GM23338 (cell line): ENCODE results near the gene RNF186. TPM values are rescaled to one million over a fixed set of nuclear protein-coding genes. Genes with fewer than 3 reads are reported as not detected.
"Not testable (repeated sequence)": the region's sequence is repeated elsewhere in the genome, so short reads cannot be mapped to it uniquely, and the experiment has no call there.

Source experiments
- ATAC-seq: fragments of 200-7000 bp; cut with Tn5 transposase; 3 replicates; pipeline ENCODE4 v1.9.1; 2020
- DNase-seq: peaks from one replicate; pipeline ENCODE4 v3.0.0-alpha.2; 2015; ENCODE audit warnings: low spot score
- H2AFZ ChIP-seq: fragments of 200-600 bp; sonication (generic); 2 replicates; pipeline ENCODE4 v1.8.0; 2016; ENCODE audit warnings: antibody characterized with exemption, mild to moderate bottlenecking, moderate library complexity
- H3F3A ChIP-seq: fragments of 200-600 bp; sonication (generic); replicated peaks from 2 replicates; pipeline ENCODE4 v1.8.0; 2017; ENCODE audit warnings: antibody characterized with exemption, mixed run types, low read depth
- H3K27ac ChIP-seq: fragments of 200-600 bp; sonication (generic); 2 replicates; pipeline ENCODE4 v1.6.1; 2016; ENCODE audit warnings: low read depth
- H3K27me3 ChIP-seq: fragments of 200-600 bp; sonication (generic); 2 replicates; pipeline ENCODE4 v1.8.0; 2016; ENCODE audit warnings: mild to moderate bottlenecking, mixed run types, moderate library complexity; ENCODE audit not compliant: insufficient read depth
- H3K36me3 ChIP-seq: fragments of 200-600 bp; sonication (generic); 2 replicates; pipeline ENCODE4 v1.8.0; 2016; ENCODE audit warnings: mild to moderate bottlenecking; ENCODE audit not compliant: insufficient read depth
- H3K4me1 ChIP-seq: fragments of 200-600 bp; sonication (generic); 2 replicates; pipeline ENCODE4 v1.8.0; 2016; ENCODE audit warnings: mild to moderate bottlenecking, moderate library complexity; ENCODE audit not compliant: insufficient read depth
- H3K4me2 ChIP-seq: fragments of 200-600 bp; sonication (generic); 2 replicates; pipeline ENCODE4 v1.7.1; 2017; ENCODE audit warnings: mixed run types
- H3K4me3 ChIP-seq: fragments of 200-600 bp; sonication (generic); 2 replicates; pipeline ENCODE4 v1.6.1; 2016; ENCODE audit warnings: mixed run types
- H3K79me2 ChIP-seq: fragments of 200-600 bp; sonication (generic); replicated peaks from 2 replicates; pipeline ENCODE4 v1.8.0; 2017; ENCODE audit warnings: mild to moderate bottlenecking; ENCODE audit not compliant: insufficient read depth
- H3K9me2 ChIP-seq: fragments of 200-600 bp; sonication (generic); 2 replicates; pipeline ENCODE4 v1.8.0; 2017; ENCODE audit not compliant: insufficient read depth
- H4K20me1 ChIP-seq: fragments of 200-600 bp; sonication (generic); replicated peaks from 2 replicates; pipeline ENCODE4 v1.8.0; 2017; ENCODE audit warnings: mild to moderate bottlenecking; ENCODE audit not compliant: insufficient read depth
- H3K27ac Mint-ChIP-seq: 2 replicates; pipeline ENCODE4 v1.8.0; 2020; ENCODE audit warnings: inconsistent platforms, mild to moderate bottlenecking, moderate library complexity, mixed read lengths
- H3K27me3 Mint-ChIP-seq: 3 replicates; pipeline ENCODE4 v1.8.0; 2022; ENCODE audit warnings: low read depth, mild to moderate bottlenecking, moderate library complexity, mixed read lengths, inconsistent platforms; ENCODE audit not compliant: insufficient read depth, poor library complexity
- H3K36me3 Mint-ChIP-seq: 3 replicates; pipeline ENCODE4 v1.8.0; 2021; ENCODE audit warnings: low read depth, mild to moderate bottlenecking, inconsistent platforms, moderate library complexity, mixed read lengths
- H3K4me1 Mint-ChIP-seq: 3 replicates; pipeline ENCODE4 v1.8.0; 2020; ENCODE audit warnings: mild to moderate bottlenecking, inconsistent platforms, mixed read lengths
- H3K4me3 Mint-ChIP-seq: 3 replicates; pipeline ENCODE4 v1.8.0; 2021; ENCODE audit warnings: moderate library complexity, mild to moderate bottlenecking, inconsistent platforms, mixed read lengths
- H3K9me3 Mint-ChIP-seq: 3 replicates; pipeline ENCODE4 v1.8.0; 2020; ENCODE audit warnings: moderate library complexity, mild to moderate bottlenecking, inconsistent platforms, mixed read lengths
- CREB1 ChIP-seq: fragments of 250-450 bp; sonication (Bioruptor Pico); IDR thresholded peaks from 2 replicates; pipeline ENCODE4 v1.5.0; 2020; ENCODE audit warnings: low read depth, mild to moderate bottlenecking, moderate library complexity
- EZH2 ChIP-seq: fragments of 200-600 bp; sonication (generic); IDR thresholded peaks from one replicate; pipeline ENCODE4 v1.8.0; 2017; ENCODE audit warnings: antibody characterized with exemption, mild to moderate bottlenecking, low read depth; ENCODE audit not compliant: unreplicated experiment
- NANOG ChIP-seq: IDR thresholded peaks from 2 replicates; pipeline ENCODE4 v1.6.1; 2016; ENCODE audit warnings: antibody characterized with exemption, borderline replicate concordance
- ZNF114 ChIP-seq: fragments of 250-450 bp; sonication (Bioruptor Pico); IDR thresholded peaks from 2 replicates; pipeline ENCODE4 v1.5.0; 2020; ENCODE audit warnings: mild to moderate bottlenecking, moderate library complexity
- ZNF331 ChIP-seq: fragments of 250-450 bp; sonication (Bioruptor Pico); IDR thresholded peaks from 2 replicates; pipeline ENCODE4 v1.5.0; 2020; ENCODE audit warnings: low read depth, mild to moderate bottlenecking, moderate library complexity
- polyA plus RNA-seq: library from polyadenylated mRNA; unstranded; fragments of >200 nt; fragmentation: Nextera tagmentation; extraction: Ambion mirVana; gene quantifications from 2 replicates; pipeline ENCODE4 v1.2.1, GENCODE V29; 2016
- total RNA-seq: library from RNA; depleted of rRNA; stranded (reverse); fragments of >200 nt; shearing (Covaris generic); gene quantifications from 2 replicates; pipeline ENCODE4 v1.2.3, GENCODE V29; 2014
- TF ChIP-seq, protein P1 (sequence below): IDR thresholded peaks from one replicate; pipeline ENCODE4 v1.6.1; 2018; ENCODE audit warnings: antibody characterized with exemption; ENCODE audit not compliant: unreplicated experiment
- TF ChIP-seq, protein P2 (sequence below): IDR thresholded peaks from 2 replicates; pipeline ENCODE4 v1.6.1; 2016; ENCODE audit warnings: antibody characterized with exemption
- TF ChIP-seq, protein P3 (sequence below): fragments of 250-450 bp; sonication (Bioruptor Pico); IDR thresholded peaks from 2 replicates; pipeline ENCODE4 v1.5.0; 2020; ENCODE audit warnings: mild to moderate bottlenecking, moderate library complexity

The RNF186 gene
- total and polyA plus RNA-seq, 2 experiments from 2014 or later, result not detected

DNA sequence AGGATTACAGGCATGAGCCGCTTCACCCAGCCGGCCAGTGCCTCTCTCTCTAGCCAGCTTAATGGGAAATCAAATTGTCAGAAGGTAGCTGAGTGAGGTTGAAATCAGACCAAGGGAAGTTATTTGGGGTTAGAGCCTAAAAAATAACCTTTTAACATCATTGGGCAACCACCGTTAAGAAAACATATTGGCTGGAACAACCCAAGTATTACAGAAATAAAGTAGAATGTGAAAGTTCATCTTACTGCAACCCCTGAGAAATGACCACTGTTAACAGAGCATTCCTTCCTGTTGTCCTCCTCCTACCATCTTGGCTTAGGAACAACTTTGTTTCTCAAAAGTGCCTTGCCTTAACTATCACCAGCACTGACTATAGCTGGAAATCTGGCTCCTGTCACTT is 3.2 kb upstream of the RNF186 start (continued):
- TF ChIP-seq ZNF331 (CRISPR knock-in tag) (no peak), ZNF114 (CRISPR knock-in tag) (no peak), NANOG (no peak)
- TF ChIP-seq, protein P1, sequence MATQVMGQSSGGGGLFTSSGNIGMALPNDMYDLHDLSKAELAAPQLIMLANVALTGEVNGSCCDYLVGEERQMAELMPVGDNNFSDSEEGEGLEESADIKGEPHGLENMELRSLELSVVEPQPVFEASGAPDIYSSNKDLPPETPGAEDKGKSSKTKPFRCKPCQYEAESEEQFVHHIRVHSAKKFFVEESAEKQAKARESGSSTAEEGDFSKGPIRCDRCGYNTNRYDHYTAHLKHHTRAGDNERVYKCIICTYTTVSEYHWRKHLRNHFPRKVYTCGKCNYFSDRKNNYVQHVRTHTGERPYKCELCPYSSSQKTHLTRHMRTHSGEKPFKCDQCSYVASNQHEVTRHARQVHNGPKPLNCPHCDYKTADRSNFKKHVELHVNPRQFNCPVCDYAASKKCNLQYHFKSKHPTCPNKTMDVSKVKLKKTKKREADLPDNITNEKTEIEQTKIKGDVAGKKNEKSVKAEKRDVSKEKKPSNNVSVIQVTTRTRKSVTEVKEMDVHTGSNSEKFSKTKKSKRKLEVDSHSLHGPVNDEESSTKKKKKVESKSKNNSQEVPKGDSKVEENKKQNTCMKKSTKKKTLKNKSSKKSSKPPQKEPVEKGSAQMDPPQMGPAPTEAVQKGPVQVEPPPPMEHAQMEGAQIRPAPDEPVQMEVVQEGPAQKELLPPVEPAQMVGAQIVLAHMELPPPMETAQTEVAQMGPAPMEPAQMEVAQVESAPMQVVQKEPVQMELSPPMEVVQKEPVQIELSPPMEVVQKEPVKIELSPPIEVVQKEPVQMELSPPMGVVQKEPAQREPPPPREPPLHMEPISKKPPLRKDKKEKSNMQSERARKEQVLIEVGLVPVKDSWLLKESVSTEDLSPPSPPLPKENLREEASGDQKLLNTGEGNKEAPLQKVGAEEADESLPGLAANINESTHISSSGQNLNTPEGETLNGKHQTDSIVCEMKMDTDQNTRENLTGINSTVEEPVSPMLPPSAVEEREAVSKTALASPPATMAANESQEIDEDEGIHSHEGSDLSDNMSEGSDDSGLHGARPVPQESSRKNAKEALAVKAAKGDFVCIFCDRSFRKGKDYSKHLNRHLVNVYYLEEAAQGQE, result no peak
- TF ChIP-seq, protein P2, sequence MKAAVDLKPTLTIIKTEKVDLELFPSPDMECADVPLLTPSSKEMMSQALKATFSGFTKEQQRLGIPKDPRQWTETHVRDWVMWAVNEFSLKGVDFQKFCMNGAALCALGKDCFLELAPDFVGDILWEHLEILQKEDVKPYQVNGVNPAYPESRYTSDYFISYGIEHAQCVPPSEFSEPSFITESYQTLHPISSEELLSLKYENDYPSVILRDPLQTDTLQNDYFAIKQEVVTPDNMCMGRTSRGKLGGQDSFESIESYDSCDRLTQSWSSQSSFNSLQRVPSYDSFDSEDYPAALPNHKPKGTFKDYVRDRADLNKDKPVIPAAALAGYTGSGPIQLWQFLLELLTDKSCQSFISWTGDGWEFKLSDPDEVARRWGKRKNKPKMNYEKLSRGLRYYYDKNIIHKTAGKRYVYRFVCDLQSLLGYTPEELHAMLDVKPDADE, result no peak

DNA sequence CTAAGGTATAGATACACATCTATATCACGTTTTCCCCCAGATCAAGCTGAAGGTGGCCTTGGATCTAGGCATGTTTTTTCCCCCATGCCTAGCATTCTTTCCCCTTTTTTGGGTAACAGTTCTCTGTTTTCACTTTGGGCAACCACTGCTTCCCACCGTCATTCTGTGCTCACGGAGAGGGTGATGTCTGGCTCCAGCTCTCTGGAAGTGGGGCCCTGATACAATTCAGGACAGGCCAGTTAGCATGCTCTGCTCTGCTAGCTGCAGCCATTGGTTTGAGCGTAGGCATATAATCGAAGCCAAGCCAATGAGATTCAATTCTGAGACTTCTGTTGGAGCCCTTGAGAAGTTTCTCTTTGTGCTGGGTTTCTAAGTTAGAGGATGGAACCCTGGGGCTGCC is 2.1 kb upstream of the RNF186 start:
- H4K20me1 ChIP-seq, result no peaks in the 10 kb centered on the region
- Mint-ChIP-seq H3K27ac (peak overlapping the region; percentile 96), H3K27me3 (peaks cover 6% of the 10 kb centered on the region), H3K9me3 (no peaks in the 10 kb centered on the region), H3K4me1 (peaks cover 41% of the 10 kb centered on the region), H3K36me3 (no peaks in the 10 kb centered on the region; the same call in 2 of the 3 replicates), H3K4me3 (peak overlapping the region; percentile 58; the same call in 2 of the 3 replicates)
- H3K4me3 ChIP-seq, result no peak overlapping the region
- no peaks in the 10 kb centered on the region for H3K9me2 ChIP-seq
- no peaks in the 10 kb centered on the region for H3F3A ChIP-seq
- ATAC-seq, result peak; percentile 53
- no peaks in the 10 kb centered on the region for H3K36me3 ChIP-seq
- no peak overlapping the region for H2AFZ ChIP-seq
- peak overlapping the region; percentile 21; the same call in 1 of the 2 replicates for H3K4me2 ChIP-seq
- TF ChIP-seq EZH2, result no peak
- DNase-seq, result peak; percentile 21
- H3K27ac ChIP-seq, result peak overlapping the region; percentile 29; the same call in 1 of the 2 replicates
- H3K4me1 ChIP-seq, result peaks cover 26% of the 10 kb centered on the region
- no peaks in the 10 kb centered on the region for H3K79me2 ChIP-seq
- H3K27me3 ChIP-seq, result no peaks in the 10 kb centered on the region

DNA sequence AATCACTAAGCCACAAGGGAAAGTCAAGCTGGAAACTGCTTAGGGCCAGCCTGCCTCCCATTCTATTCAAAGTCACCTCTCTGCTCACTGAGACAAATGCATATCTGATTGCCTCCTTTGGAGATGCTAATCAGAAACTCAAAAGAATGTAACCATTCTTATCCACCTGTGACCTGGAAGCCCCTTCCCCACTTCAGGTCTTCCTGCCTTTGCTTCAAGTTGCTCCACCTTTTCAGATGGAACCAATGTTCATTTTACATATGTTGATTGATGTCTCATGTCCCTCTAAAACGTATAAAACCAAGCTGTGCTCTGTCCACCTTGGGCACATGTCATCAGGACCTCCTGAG is 1.6 kb upstream of the RNF186 start:
- not testable (repeated sequence) for H2AFZ ChIP-seq, H3K9me3 Mint-ChIP-seq, H3K27me3 ChIP-seq, H3F3A ChIP-seq, H4K20me1 ChIP-seq, H3K27me3 Mint-ChIP-seq, H3K36me3 Mint-ChIP-seq, H3K79me2 ChIP-seq, H3K36me3 ChIP-seq, H3K9me2 ChIP-seq
- DNase-seq, result peak; percentile 43
- Histone ChIP-seq H3K27ac (peak overlapping the region; percentile 75), H3K4me3 (0 out of 2 replicates have a peak overlapping the region, but pooled peaks have one; percentile 13), H3K4me2 (peak overlapping the region; percentile 21), H3K4me1 (peaks cover 26% of the 10 kb centered on the region)
- Mint-ChIP-seq H3K27ac (peak overlapping the region; percentile 96), H3K4me1 (peaks cover 41% of the 10 kb centered on the region), H3K4me3 (peak overlapping the region; percentile 58)
- peak; percentile 56 for ATAC-seq
- TF ChIP-seq, protein P3, sequence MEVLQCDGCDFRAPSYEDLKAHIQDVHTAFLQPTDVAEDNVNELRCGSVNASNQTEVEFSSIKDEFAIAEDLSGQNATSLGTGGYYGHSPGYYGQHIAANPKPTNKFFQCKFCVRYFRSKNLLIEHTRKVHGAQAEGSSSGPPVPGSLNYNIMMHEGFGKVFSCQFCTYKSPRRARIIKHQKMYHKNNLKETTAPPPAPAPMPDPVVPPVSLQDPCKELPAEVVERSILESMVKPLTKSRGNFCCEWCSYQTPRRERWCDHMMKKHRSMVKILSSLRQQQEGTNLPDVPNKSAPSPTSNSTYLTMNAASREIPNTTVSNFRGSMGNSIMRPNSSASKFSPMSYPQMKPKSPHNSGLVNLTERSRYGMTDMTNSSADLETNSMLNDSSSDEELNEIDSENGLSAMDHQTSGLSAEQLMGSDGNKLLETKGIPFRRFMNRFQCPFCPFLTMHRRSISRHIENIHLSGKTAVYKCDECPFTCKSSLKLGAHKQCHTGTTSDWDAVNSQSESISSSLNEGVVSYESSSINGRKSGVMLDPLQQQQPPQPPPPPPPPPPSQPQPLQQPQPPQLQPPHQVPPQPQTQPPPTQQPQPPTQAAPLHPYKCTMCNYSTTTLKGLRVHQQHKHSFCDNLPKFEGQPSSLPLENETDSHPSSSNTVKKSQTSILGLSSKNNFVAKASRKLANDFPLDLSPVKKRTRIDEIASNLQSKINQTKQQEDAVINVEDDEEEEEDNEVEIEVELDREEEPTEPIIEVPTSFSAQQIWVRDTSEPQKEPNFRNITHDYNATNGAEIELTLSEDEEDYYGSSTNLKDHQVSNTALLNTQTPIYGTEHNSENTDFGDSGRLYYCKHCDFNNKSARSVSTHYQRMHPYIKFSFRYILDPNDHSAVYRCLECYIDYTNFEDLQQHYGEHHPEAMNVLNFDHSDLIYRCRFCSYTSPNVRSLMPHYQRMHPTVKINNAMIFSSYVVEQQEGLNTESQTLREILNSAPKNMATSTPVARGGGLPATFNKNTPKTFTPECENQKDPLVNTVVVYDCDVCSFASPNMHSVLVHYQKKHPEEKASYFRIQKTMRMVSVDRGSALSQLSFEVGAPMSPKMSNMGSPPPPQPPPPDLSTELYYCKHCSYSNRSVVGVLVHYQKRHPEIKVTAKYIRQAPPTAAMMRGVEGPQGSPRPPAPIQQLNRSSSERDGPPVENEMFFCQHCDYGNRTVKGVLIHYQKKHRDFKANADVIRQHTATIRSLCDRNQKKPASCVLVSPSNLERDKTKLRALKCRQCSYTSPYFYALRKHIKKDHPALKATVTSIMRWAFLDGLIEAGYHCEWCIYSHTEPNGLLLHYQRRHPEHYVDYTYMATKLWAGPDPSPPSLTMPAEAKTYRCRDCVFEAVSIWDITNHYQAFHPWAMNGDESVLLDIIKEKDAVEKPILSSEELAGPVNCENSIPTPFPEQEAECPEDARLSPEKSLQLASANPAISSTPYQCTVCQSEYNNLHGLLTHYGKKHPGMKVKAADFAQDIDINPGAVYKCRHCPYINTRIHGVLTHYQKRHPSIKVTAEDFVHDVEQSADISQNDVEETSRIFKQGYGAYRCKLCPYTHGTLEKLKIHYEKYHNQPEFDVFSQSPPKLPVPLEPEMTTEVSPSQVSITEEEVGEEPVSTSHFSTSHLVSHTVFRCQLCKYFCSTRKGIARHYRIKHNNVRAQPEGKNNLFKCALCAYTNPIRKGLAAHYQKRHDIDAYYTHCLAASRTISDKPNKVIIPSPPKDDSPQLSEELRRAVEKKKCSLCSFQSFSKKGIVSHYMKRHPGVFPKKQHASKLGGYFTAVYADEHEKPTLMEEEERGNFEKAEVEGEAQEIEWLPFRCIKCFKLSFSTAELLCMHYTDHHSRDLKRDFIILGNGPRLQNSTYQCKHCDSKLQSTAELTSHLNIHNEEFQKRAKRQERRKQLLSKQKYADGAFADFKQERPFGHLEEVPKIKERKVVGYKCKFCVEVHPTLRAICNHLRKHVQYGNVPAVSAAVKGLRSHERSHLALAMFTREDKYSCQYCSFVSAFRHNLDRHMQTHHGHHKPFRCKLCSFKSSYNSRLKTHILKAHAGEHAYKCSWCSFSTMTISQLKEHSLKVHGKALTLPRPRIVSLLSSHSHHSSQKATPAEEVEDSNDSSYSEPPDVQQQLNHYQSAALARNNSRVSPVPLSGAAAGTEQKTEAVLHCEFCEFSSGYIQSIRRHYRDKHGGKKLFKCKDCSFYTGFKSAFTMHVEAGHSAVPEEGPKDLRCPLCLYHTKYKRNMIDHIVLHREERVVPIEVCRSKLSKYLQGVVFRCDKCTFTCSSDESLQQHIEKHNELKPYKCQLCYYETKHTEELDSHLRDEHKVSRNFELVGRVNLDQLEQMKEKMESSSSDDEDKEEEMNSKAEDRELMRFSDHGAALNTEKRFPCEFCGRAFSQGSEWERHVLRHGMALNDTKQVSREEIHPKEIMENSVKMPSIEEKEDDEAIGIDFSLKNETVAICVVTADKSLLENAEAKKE (CRISPR knock-in tag), result peak; percentile 81
- TF ChIP-seq NANOG (peak; percentile 75), CREB1 (CRISPR knock-in tag) (peak; percentile 3; the same call in 1 of the 2 replicates)
